Fibroblast of lung (primary cell): Measurements from ENCODE around the gene FANCL. TPM values are rescaled to one million over a fixed set of nuclear protein-coding genes. Genes with fewer than 3 reads are reported as not detected.

Experiments used
- DNase-seq, 2 donors: peaks; one replicate each; pipeline versions ENCODE4 v3.0.0 to v3.0.0-alpha.2; 2010; ENCODE audit warnings: low read depth in 2 of 2
- H2AFZ ChIP-seq: 2 replicates; pipeline ENCODE4 v1.5.1; 2012; ENCODE audit warnings: low read length, control low read depth, inconsistent platforms
- H3K27ac ChIP-seq: 2 replicates; pipeline ENCODE4 v1.5.1; 2011; ENCODE audit warnings: low read length, control low read depth; ENCODE audit not compliant: insufficient read depth
- H3K27me3 ChIP-seq: 2 replicates; pipeline ENCODE4 v1.5.1; 2011; ENCODE audit warnings: mild to moderate bottlenecking, low read length; ENCODE audit not compliant: control insufficient read depth, insufficient read depth
- H3K36me3 ChIP-seq: 2 replicates; pipeline ENCODE4 v1.5.1; 2011; ENCODE audit warnings: low read length; ENCODE audit not compliant: control insufficient read depth, insufficient read depth
- H3K4me1 ChIP-seq: 2 replicates; pipeline ENCODE4 v1.5.1; 2011; ENCODE audit warnings: low read length; ENCODE audit not compliant: control insufficient read depth, insufficient read depth; ENCODE audit errors: extremely low read depth
- H3K4me2 ChIP-seq: 2 replicates; pipeline ENCODE4 v1.5.1; 2011; ENCODE audit warnings: low read length, control low read depth; ENCODE audit not compliant: insufficient read depth; ENCODE audit errors: extremely low read depth
- H3K4me3 ChIP-seq, 4 experiments: fragments of 200-600 bp in 1 of 4; sonication (generic) in 1 of 4; replicated peaks in 1 of 4; 2 replicates each; pipeline ENCODE4 v1.5.1; 2011 to 2016; ENCODE audit warnings: low read length in 4 of 4, low read depth in 3 of 4, mild to moderate bottlenecking in 3 of 4, control low read depth in 2 of 4, inconsistent platforms in 1 of 4, mixed read lengths in 1 of 4; ENCODE audit not compliant: insufficient read depth in 1 of 4; ENCODE audit errors: control extremely low read depth in 1 of 4
- H3K79me2 ChIP-seq: 2 replicates; pipeline ENCODE4 v1.5.1; 2012; ENCODE audit warnings: mild to moderate bottlenecking, low read length, inconsistent platforms; ENCODE audit not compliant: control insufficient read depth, insufficient read depth
- H3K9ac ChIP-seq: 2 replicates; pipeline ENCODE4 v1.5.1; 2011; ENCODE audit warnings: mild to moderate bottlenecking, low read length, control low read depth; ENCODE audit not compliant: insufficient read depth
- H3K9me3 ChIP-seq: 2 replicates; pipeline ENCODE4 v1.5.1; 2012; ENCODE audit warnings: low read depth, low read length; ENCODE audit not compliant: control insufficient read depth, insufficient read depth
- H4K20me1 ChIP-seq: 2 replicates; pipeline ENCODE4 v1.5.1; 2011; ENCODE audit warnings: low read length; ENCODE audit not compliant: control insufficient read depth, insufficient read depth; ENCODE audit errors: extremely low read depth
- CTCF ChIP-seq, 2 donors: IDR thresholded peaks in 1 of 2; conservative IDR thresholded peaks in 1 of 2; 1 replicate in 1 of 2; 2 replicates in 1 of 2; pipeline ENCODE4 v1.5.1; 2011 to 2012; ENCODE audit warnings: low read length in 2 of 2, control low read depth in 1 of 2, inconsistent platforms in 1 of 2, low read depth in 1 of 2, mild to moderate bottlenecking in 1 of 2
- EZH2 ChIP-seq: IDR thresholded peaks from 2 replicates; pipeline ENCODE4 v1.5.1; 2012; ENCODE audit warnings: low read length, control low read depth, mild to moderate bottlenecking; ENCODE audit errors: missing control alignments
- polyA plus RNA-seq, 2 donors: library from polyadenylated mRNA; depleted of rRNA in 1 of 2; stranded (reverse) in 1 of 2; unstranded in 1 of 2; fragments of >200 nt; gene quantifications; 2 replicates each; pipeline ENCODE4 v1.2.1, GENCODE V29; 2011 to 2012; ENCODE audit warnings: missing spikeins in 1 of 2
- total RNA-seq: library from RNA; depleted of rRNA; stranded (reverse); fragments of >200 nt; gene quantifications from 2 replicates; pipeline ENCODE4 v1.2.1, GENCODE V29; 2014

The FANCL gene
- total and polyA plus RNA-seq, 2 donors (not counting 1 experiment from before 2014, with no cell fraction given): 15.2 to 19.7 TPM

DNA sequence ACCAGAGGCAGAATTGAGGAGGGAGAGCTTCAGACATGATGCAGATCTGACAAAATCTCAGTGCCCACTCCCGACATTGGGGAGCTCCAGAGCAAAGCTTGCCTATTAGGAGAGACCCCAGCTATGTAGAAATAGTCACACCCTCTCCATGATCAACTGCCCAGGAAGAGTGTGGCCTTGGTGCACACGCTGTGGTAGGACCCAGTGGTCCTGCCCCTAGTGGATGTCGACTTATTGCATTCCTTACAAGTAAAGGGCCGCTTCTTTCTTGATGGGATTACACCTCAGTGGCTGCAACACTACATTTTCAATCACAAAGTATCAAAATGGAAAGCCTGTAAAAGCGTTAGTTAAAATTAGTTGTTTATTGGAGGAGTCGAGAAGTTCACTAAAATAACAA is 130.4 kb downstream of the FANCL start:
- no peaks in the 10 kb centered on the region for H3K36me3 ChIP-seq
- H3K79me2 ChIP-seq: no peaks in the 10 kb centered on the region
- H2AFZ ChIP-seq: no peak overlapping the region
- TF ChIP-seq EZH2 (no peak), CTCF (conservative IDR thresholded peaks at IDR 0.05 in 1 of 2, IDR thresholded peaks at IDR 0.05 in 1 of 2; ENCODE audit: low read depth in 1 of 2, low read length in 2 of 2) (no peak)
- DNase-seq: no peak
- no peaks in the 10 kb centered on the region for H4K20me1 ChIP-seq
- no peak overlapping the region for H3K4me3 ChIP-seq
- peaks cover 6% of the 10 kb centered on the region for H3K4me1 ChIP-seq
- no peaks in the 10 kb centered on the region for H3K27me3 ChIP-seq
- no peak overlapping the region for H3K4me2 ChIP-seq
- H3K27ac ChIP-seq: no peak overlapping the region
- no peaks in the 10 kb centered on the region for H3K9me3 ChIP-seq
- H3K9ac ChIP-seq: no peak overlapping the region

- no peaks in the 10 kb centered on the region for H3K79me2 ChIP-seq
- H3K27ac ChIP-seq: no peak overlapping the region
- H3K27me3 ChIP-seq: no peaks in the 10 kb centered on the region
- no peak overlapping the region for H3K9ac ChIP-seq
- no peak overlapping the region for H3K4me2 ChIP-seq
- no peaks in the 10 kb centered on the region for H4K20me1 ChIP-seq
- H3K4me1 ChIP-seq: peaks cover 6% of the 10 kb centered on the region
- no peak overlapping the region for H2AFZ ChIP-seq
- H3K4me3 ChIP-seq: no peak overlapping the region
- H3K9me3 ChIP-seq: no peaks in the 10 kb centered on the region
- no peaks in the 10 kb centered on the region for H3K36me3 ChIP-seq
- TF ChIP-seq CTCF (conservative IDR thresholded peaks at IDR 0.05 in 1 of 2, IDR thresholded peaks at IDR 0.05 in 1 of 2; ENCODE audit: low read depth in 1 of 2, low read length in 2 of 2) (no peak), EZH2 (no peak)
- DNase-seq: no peak
Measured at GRCh38 chr2:58109481-58109880, 131.6 kb downstream of the FANCL start.

Other genes with a start within 250 kb of the FANCL start
- 15.2 and 24.3 TPM in 2 replicates for gene VRK2, start 194.5 kb downstream of the FANCL start, total RNA-seq
- gene VRK2, start 194.5 kb downstream of the FANCL start, polyA plus RNA-seq: 23.8 and 28.0 TPM in 2 replicates